ENCODE measurements around the gene KIF26B.

GRCh38 chr1:245458234-245458633 is 303.4 kb downstream of the KIF26B start:
- TF ChIP-seq, protein P1, sequence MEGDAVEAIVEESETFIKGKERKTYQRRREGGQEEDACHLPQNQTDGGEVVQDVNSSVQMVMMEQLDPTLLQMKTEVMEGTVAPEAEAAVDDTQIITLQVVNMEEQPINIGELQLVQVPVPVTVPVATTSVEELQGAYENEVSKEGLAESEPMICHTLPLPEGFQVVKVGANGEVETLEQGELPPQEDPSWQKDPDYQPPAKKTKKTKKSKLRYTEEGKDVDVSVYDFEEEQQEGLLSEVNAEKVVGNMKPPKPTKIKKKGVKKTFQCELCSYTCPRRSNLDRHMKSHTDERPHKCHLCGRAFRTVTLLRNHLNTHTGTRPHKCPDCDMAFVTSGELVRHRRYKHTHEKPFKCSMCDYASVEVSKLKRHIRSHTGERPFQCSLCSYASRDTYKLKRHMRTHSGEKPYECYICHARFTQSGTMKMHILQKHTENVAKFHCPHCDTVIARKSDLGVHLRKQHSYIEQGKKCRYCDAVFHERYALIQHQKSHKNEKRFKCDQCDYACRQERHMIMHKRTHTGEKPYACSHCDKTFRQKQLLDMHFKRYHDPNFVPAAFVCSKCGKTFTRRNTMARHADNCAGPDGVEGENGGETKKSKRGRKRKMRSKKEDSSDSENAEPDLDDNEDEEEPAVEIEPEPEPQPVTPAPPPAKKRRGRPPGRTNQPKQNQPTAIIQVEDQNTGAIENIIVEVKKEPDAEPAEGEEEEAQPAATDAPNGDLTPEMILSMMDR (IDR thresholded peaks at IDR 0.05; ENCODE audit: low read depth, low read length): no peak
- TF ChIP-seq MAX (IDR thresholded peaks at IDR 0.05; ENCODE audit: low read depth, low read length) (no peak), POLR2A (IDR thresholded peaks at IDR 0.05; ENCODE audit: extremely low read depth, insufficient read length) (no peak), MYC (IDR thresholded peaks at IDR 0.05; ENCODE audit: low read depth, low read length) (no peak)

All from NB4 (cell line).